Stimulated activated CD8-positive, alpha-beta memory T cell treated with anti-CD3 and anti-CD28 coated beads, Interleukin-12 subunit alpha, Interleukin-12 subunit beta, amount 100 ng/mL, for 24 hours (primary cell): ENCODE data around the gene SLC35B2.

ENCODE experiments used
- DNase-seq: peaks from one replicate; pipeline ENCODE4 v3.0.0-alpha.2; 2020; ENCODE audit errors: extremely low read depth

SLC35B2 gene

GRCh38 chr6:44267252-44267651, 9.9 kb upstream of the SLC35B2 start:
- DNase-seq, result no peak

- no peak for DNase-seq
Observed at GRCh38 chr6:44266347-44266746, 9.0 kb upstream of the SLC35B2 start.

- DNase-seq, result no peak
Observed at GRCh38 chr6:44265722-44266233, 8.4 kb upstream of the SLC35B2 start.

DNA sequence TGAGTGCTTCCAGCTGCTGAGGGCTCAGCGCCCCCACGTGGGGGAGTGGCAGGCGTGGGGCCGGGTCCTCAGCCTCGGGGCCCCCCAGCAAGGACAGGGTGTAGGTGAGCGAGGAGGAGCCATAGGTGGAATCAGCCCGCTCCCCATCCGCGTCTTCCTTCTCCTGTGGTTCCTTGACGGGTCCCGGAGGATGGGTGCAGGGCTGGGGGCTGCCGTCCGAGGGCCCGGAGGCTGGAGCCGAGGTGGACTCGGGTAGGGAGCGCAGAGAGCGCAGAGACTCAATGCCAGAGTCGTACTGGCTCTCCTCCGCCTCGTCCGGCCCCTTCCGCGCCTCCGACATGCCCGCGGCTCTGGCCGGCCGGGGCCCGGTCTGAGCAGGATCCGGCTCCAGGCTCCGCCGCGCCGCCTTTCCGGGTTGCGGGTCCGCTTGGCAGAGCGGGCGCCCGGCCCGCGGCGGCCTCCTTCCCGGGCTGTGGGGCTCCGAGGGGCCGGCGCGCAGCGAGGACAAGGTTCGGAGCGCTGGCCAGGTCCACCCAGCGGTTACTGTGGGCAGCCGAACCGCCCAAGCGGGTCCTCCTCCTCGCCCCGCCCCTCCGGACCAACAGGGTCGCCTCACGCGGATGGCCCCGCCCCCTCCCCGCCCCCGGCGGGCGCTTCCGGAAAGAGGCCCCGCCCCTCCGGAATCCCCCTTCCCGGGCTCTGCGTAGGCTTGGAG, 7.8 kb upstream of the SLC35B2 start, which contains the start of gene NFKBIE:
Gene NFKBIE, minus strand, starts transcription at position 545 of the 715 bp plus-strand sequence. Its CDS starts 205 bp downstream, at position 340.
- DNase-seq, result peak; percentile 86

- no peak for DNase-seq
Observed at GRCh38 chr6:44264154-44265006, 7.1 kb upstream of the SLC35B2 start.

GRCh38 chr6:44263354-44264100, 6.2 kb upstream of the SLC35B2 start:
- DNase-seq, result no peak

GRCh38 chr6:44262467-44263353, 5.4 kb upstream of the SLC35B2 start:
- no peak for DNase-seq

DNA sequence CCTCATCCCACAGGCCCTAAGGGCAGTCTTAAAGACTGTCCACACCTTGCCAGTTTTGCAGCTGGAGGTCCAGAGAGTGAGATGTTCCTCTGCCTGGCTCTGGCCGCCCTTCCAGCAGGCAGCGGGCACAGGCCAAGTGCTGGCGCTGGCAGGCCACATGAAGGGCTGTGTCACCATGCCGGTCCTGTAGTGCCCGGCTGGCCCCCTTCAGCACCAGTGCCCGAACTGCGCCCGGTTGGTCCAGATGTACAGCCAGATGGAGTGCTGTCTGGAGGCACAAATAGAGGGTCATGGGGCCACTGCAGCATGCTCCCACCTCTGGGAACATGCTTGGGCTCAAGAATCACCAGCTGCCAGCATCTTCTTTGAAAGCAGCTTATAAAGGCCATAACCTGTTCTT, 4.3 kb upstream of the SLC35B2 start:
- DNase-seq, result no peak

DNA sequence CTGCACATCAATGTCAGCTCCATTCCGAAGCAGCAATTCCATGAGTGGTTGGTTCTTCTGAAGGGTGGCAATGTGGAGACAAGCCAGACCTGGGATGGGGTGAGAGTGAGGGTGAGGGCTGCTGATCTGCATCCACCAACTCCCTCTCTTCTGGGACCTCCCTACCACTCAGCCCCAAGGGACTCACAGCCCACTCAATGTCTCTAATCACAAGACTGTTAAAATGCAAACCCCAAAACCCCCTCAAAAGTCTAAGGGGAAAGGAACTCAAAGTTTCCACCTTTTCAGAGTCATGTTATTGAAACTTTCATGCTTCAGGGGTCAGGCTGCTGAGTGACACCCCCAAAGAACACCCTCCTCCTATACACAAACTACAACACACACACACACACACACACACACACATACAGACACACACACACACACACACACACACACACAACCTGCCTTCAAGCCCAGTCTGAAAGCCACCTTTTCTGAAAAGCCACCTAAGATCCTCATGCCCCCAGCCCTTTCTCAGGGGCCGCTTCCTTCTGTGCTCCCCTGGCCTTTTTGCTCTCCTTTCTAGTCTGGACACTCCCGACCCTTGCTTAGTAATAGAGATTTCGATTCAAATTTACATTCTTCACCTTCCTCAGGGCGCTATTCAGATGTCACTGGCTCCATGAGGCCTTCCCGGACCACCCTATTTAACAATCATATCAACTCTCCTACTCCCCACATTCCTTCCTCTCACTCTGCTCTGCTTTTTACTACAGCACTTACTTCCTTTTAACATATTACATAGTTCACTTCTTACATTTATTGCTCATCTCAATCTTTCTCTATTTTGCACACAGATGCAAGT, 3.3 kb upstream of the SLC35B2 start:
- DNase-seq, result no peak

GRCh38 chr6:44260011-44260410, 2.7 kb upstream of the SLC35B2 start:
- no peak for DNase-seq

GRCh38 chr6:44258921-44259320, 1.6 kb upstream of the SLC35B2 start:
- DNase-seq, result no peak

GRCh38 chr6:44258325-44258863, 1.1 kb upstream of the SLC35B2 start:
- no peak for DNase-seq

GRCh38 chr6:44257753-44258324, 511 bp upstream of the SLC35B2 start:
- no peak for DNase-seq

- DNase-seq, result no peak
Observed at GRCh38 chr6:44256775-44257024, 628 bp downstream of the SLC35B2 start.

DNA sequence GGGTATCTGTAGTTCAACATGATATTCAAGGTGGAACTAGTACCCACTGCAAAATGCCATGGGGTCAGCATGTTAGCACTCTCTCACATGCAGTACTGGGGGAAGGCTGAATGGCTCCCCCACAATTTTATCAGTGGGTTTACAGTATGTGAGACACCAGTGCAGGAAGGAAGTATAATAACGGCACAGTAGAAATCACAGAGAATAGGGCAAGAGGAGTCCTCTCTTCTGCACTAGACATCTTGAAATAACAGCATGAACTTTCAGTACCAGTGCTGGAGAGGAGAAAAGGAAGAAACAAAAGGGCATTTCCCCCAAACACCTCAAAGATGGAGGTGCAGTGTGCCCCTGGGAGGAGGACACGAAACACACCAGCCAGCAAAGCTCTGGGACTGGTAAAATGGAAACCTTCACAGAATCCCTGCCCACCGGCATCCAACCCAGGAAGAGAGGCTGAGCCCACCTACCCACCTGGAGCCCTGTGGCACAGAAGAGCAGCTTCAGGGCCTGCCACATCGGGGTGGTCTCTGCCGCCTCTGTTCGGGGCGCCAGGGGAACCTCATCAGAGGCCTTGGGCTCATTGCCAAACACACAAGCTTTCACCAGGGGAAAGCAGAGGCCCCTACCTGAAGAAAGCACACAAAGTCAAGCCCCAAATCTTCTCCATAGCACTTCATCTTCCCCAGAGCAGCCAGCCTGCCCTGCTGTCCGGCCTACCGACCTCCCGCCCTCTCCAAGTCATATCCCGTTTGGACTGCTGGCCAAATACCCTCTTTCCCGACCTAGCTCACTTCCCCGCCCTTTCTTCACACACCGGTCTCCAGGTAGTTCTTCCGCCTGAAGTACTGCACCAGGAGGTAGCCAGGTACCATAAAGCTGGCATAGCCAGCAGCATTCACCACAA, 1.2 kb downstream of the SLC35B2 start:
- no peak for DNase-seq

- DNase-seq, result no peak
Observed at GRCh38 chr6:44255105-44255808, 2.1 kb downstream of the SLC35B2 start.

DNA sequence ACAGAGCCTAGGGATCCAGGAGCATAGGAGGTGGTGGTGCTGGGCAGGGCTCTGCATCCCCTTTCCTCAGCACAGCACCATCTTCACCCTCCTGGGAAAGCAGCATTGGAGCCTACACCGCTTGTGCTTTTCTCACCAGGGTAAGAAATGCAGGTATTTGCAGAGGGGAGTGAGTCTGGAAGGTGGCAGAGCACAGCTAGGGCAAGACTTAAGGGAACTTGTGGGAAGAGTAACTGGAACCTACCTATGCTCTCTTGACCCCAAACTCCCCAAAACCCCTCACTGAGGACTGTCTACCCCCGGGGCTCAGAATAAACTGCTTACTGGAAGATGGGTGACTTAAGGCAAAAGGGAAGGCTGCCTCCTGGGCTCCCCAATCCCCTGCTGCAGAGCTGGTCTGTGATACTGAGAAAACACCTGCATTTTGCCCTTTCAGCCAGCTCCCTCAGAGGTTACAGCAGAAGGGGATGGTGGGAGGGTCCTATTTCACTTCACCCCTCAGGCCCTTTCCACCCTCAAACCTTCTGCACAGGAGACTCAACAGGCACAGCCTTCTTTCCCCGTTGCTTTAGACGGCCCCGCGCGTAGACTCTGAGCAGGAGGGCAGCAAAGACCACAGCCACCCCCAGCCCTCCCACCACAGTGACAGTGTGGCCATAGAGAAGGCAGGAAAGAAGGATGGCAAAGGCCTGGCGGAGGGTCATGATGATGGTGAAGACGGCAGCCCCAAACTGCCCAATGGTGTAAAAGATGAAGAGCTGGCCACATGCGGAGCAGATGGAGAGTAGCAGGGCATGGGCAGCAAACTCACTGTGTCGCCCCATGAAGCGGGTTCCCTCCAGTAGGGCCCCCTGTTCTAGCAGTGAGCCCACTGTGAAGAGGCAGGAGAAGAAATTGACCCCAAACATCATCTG, 2.9 kb downstream of the SLC35B2 start:
- DNase-seq, result no peak
